Kidney glomerular epithelial cell (primary cell): ENCODE data around the gene ZNF254.
A peak's percentile ranks its signal among the peaks of the same experiment; 100 is the strongest.
"Not testable (repeated sequence)": the region's sequence is repeated elsewhere in the genome, so short reads cannot be mapped to it uniquely, and the experiment has no call there.

Source experiments
- DNase-seq: peaks from one replicate; lab custom pipeline; 2025; lab: John Stamatoyannopoulos, UW

Gene ZNF254

DNA sequence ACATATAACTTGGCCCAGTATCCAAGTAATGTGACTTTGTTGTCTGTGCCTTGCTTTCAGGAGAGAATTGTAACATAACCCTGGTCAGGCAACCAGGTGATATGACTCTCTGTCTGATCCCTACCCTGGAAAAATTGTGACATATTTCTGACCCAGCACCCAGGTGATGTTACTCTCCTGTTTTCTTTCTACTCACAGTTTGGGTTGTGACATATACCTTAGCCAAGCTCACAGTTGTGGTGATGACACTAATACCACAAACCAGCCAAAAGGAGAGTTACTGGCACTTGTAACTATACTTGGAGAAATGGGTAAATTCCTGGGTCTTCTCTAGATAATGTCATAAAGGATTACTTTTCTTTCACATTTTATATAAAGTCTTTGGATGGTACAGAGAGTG lies 14.3 kb upstream of the ZNF254 start:
- DNase-seq, result no peak

DNA sequence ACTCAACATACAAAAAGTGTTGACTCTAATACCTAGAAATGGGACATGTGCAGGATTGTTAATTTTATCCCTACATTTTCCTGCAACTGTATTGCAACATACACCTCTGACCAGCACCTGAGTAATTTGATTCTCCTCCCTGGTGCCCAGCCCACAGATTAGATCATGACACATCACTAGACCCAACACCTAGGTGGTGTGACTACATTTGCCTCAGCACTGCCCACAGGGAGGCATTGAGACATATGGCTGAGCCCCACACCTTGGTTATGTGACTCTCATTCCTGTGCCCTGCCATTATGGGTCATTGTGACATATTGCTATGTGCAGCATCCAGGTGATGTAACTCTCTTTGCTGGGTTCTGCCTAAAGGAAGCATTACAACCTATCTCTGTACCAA lies 13.2 kb upstream of the ZNF254 start:
- DNase-seq, result no peak

DNA sequence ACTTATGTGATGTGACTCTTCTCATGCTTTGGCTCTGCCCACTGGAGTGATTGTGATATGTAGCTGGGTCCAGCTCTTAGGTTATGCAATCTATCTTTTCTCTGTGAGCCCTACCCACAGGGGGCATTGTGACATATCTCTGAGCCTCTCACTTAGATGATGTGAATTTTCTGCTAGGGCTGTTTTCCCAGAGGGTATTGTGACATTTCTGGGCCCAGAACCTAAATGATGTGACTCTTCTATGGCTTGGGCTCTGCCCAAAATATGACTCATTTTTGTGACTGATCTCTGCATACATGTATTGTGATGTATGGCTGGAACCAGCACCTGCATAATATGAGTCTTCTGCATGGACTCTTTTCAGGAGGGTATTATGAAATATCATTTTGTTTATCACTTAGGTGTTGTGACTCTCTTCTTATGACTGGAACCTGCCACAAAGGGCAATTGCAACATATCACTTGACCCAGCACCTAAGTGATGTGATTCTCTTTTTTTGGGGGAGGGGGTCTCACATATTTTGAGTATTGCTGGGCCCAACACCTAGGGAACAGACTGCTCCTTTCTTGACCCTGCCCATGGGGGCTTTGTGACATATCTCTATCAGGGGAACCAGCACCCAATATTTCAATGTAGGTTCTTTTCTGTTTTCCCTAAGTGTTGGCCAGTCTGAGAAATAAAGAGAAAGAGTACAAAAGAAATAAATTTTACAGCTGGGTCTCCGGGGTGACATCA lies 12.1 kb upstream of the ZNF254 start:
- DNase-seq, result no peak

DNA sequence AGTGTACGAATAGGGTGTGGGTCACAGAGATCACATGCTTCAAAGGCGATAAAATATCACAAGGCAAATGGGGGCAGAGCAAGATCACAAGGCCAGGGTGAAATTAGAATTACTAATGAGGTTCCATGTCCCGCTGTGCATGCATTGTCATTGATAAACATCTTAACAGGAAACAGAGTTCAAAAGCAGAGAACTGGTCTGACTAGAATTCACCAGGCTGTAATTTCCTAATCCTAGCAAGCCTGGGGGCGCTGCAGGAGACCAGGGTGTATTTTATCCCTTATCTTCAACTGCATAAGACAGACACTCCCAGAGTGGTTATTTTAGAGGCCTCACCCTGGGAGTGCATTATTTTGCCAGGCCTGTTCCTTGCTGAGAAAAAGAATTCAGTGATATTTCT lies 11.5 kb upstream of the ZNF254 start:
- DNase-seq, result not testable (repeated sequence)

DNA sequence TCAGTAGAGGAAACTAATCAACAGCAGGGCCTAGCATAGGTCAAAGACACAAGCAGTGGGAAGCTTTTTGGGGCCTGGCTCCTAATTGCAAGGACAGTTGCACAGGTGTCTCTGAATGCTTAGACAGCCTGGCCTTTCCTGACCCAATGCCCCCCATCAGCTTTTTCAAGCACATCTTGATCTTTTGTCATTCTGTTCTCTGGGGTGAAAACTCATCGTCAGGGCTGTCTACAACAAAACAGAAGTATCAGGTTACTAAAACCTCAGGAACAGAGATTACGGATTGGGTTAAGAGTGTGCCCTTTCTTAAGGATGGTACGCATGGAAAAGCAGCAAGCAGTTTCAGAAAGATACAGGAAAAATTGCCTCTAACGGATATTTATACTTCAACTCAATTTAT lies 8.3 kb upstream of the ZNF254 start:
- no peak for DNase-seq

DNA sequence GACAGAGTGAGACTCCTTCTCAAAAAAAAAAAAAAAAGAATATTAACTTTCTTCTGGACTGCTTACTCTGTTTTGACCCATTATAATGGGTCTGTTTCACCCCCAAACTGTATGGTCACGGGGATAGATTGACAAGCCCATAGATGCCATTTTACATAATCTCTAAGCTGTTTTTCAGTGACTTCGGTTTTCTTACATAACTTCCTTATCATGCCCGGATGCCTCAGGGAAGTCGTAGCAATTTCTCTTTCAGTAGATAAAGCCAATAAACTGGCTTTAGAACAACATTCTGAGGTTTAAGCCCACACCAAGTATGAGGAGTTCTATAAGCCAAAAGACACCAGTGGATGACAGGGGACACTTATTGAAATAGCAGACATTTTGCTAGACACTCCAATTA lies 5.9 kb upstream of the ZNF254 start:
- no peak for DNase-seq

DNA sequence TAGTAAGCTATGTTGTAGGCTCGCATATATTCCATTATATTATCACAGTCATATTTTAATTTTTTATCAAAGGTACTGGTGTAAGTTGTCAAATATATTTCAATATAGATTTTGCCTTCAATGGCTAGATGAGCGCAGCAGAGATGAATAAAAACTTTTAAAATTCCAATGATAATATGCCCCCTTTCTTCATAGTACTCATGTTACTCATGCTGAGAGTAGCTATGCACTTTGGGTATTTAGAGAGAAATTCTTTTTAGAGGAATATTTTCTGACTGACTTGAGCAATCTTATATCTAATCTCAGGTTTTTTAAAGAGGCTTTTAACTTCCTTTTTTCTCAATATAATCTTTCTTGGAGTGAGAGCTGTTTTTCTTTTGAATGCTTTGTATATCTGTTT lies 11.4 kb downstream of the ZNF254 start:
- no peak for DNase-seq

DNA sequence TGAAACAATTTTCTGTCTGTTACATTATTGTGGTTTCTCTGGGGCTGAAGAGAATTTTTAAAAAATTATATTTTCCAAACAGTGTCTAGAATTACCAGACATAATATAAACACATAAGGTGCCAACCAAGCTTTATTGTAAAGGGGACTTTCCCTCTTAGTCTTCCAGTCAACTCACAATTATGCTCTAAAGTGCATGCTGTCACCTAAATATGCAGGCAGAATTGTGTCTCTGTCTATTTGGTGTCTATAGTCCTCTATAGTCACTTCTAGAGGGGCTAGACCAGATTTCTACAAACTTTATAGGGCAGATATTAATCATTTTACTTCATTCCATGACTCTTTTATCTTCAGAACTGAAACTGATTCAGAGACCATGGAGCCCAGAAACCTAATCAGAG lies 12.8 kb downstream of the ZNF254 start:
- DNase-seq, result no peak

DNA sequence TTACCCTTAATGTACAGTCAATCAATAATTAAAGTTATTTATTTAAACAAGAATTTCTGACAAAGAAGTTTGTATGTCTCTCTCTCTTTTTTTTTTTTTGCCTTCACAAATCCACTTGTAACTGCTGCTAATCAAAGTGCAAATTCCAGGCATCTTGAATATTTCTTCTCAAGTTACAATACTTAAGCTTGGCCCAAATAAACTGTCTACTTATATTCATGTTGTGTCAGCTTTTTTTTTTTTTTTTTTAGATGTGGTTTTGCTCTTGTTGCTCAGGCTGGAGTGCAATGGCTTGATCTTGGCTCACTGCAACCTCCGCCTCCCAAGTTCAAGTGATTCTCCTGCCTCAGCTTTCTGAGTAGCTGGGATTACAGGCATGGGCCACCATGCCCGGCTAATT lies 13.6 kb downstream of the ZNF254 start:
- DNase-seq, result not testable (repeated sequence)

DNA sequence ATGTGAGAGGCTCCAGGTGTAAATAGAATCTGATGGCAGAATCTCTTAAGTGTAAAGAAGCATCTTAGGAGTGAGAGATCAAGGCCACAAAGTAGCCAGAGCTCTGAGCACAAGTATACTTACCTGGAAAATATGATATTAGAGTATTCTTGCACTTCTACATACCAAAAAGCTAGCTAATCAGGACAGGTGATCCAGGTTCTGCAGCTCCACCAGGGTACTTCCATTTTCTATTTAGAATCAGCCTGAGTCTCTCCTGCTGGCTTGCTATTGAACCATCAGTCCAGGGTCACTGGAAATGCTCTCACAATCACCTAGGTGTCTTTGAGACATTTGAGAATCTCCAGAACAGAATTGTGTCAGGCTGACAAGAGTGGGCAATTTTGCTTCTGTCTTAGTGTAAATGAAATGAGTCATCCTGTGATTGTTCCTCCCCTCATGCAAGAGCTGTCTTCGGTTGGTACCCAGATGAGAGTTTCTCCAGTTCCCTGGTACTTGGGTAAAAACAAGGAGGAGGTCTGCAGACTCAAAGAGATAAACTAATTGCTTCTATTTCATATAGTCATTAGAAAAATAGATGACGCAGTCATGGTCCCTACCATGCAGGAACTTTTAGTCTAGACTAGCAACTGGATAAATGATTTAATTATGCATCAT lies 14.6 kb downstream of the ZNF254 start:
- DNase-seq, result peak; percentile 25

DNA sequence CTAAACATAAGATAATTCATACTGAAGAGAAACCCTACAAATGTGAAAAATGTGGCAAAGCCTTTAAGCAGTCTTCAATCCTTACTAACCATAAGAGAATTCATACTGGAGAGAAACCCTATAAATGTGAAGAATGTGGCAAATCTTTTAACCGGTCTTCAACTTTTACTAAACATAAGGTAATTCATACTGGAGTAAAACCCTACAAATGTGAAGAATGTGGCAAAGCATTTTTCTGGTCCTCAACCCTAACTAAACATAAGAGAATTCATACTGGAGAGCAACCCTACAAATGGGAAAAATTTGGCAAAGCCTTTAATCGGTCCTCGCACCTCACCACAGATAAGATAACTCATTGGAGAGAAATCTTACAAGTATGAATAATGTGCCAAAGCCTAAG lies 40.6 kb downstream of the ZNF254 start:
- DNase-seq, result no peak

DNA sequence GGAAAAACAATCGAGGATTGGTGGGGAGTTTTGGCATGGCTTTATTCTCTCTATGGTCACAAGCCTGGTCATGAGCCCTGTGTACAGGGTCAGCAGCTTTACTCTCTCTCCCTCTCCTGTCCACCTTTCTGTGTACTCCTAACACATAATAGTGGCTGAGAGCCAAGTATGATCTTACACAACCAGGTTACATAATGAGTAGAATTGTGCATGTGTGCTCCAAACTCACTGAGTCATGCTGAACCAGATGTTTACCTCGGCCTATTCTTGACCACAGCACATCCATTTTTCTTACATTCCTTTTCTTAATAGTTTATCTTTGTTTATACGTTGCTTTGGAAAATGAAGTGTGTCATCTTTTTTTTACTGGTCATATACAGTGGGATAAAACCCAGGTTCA lies 53.1 kb downstream of the ZNF254 start:
- peak; percentile 26 for DNase-seq

DNA sequence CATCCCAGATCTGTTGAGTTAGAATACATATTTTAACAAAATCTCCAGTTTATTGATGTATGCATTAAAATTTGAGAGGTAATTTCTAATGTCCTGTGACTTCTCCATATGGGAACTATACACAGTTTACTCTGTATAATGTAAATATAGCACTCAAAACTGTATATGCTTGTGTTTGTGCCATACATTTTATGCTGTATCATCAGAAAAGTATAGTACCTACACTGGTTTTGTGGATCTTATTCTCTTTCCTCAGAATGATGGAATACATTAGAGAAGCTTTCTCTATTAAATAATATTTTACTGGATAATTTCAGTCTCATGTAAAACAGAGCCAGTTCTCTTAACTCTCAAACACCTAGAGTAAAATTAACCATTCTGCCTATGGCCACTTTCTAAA lies 53.6 kb downstream of the ZNF254 start:
- DNase-seq, result no peak

DNA sequence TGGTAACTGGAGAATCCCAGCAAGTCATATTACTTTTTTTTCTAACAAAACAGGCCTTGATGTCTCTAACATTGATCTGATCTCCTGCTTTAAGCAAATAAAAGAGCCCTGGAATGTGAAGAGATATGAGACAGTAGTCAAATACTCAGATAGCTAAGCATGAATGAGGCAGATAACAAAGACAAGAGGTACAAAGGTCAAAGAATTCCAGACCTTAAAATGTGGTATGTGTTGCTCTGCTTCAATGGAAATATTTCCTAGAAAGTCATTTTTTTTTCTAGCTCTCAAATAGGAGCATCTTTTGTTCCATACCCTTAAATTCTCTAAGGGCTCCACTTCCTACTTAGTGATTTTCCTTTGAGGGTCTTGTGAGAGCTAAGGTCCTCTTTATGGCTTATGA lies 54.6 kb downstream of the ZNF254 start:
- no peak for DNase-seq

DNA sequence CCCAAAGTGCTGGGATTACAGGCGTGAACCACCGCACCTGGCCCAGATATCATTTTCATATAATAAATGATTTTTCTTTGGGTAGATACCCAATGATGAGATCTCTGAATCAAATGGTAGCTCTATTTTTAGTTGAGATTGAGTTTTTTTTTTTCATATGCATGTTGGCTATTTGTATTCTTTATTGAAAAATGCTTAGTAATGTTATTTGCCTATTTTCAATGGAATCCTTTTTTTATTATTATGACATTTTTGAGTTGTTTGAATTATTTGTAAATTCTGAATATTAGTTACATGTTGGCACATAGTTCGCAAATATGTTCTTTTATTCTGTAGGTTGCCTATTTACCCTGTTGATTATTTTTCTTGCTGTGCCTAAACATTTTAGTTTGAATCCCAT lies 55.8 kb downstream of the ZNF254 start:
- DNase-seq, result no peak

DNA sequence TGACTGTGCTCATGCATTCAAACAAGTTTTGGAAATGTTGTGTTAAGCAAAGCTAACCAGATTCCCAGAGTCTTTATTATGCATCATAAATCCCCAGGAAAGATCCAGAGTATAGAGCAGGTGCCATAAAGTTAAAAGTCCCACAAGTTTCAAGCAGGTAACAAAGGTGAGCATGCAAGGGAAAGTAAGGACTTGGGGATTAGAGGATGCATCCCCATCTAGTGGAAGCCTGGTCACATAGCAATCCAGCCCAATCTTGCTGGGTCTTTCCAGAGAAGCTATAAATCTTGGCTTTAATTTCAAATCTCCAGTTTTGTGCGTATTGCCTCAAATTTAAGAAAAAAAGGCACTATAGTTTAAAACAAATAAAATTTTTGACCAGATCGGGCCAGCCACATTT lies 72.7 kb downstream of the ZNF254 start:
- DNase-seq, result no peak

DNA sequence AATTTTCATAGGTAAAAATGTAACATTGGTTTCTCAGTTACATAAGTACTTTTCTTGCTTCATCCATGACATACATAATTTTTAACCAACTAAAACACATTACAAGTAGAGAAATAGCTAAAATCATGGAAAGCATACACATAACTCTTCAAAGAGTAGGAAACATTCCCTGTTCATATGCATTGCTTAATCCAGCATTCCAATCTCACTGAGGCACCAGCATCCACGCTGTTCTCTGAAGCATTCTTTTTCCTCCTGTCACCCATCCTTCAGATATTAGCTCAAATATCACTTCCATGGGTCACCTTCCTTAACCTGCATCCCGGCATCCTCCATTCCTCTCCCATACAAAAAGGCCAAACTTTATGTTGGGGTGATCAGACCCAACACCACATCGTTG lies 79.1 kb downstream of the ZNF254 start:
- peak; percentile 12 for DNase-seq

DNA sequence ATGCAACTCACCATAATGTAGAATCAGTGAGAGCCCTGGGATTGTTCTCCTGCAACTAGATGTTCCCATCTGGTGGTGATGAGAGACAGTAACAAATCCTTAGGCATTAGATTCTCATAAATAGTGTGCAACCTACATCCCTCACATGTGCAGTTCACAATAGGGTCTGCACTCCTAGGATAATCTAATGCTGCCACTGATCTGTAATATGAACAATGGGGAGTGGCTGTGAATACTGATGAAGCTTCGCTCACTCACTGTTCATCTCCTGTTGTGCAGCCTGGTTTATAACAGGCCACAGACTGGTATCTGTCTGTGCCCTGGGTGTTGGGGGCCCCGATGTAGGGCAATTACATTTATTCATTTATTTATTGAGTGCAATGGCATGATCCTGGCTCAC lies 86.9 kb downstream of the ZNF254 start:
- DNase-seq, result no peak

DNA sequence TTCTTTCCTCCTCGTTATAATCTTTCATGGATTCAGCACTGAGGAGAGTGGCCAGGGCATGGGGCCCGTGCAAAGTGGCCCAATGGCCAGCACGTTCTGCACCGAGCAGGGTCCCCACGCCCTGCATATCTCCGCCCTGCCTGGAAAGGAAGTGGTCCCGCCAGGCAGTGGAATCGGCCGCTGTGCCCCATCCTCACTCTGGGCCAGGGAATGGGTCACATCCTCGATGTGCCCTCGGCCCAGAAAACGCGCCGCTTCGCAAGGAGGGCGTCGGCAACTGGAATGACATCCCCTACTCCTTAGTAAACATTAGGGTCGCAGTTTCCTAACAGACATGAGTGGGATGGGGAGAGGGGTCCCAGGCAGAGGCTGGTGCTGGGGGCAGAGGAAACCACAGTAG lies 90.7 kb downstream of the ZNF254 start:
- DNase-seq, result no peak

DNA sequence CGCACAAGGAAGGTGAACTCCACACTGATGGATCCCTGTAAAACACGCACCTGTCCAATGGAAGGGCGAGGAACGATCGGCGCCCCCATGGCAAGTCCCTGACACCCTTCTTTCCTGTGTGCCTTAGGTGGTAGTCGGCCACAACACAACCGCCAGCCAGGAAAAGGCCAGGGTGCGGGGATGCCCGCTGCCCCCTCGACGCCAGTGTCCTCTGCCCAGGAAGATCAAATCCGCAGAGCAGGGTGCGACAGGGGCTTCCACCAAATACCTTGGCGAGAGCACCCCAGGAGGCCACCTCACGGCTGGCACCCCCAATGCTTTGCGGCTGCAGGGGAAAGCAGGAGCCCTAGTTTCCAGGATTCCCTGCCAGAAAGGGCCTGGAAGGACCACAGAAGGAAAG lies 91.2 kb downstream of the ZNF254 start:
- no peak for DNase-seq
